ENCODE results near the gene HIBCH. TPM values are rescaled to one million over a fixed set of nuclear protein-coding genes. Genes with fewer than 3 reads are reported as not detected.
"Not testable (repeated sequence)": the region's sequence is repeated elsewhere in the genome, so short reads cannot be mapped to it uniquely, and the experiment has no call there.

HIBCH gene
- total and polyA plus RNA-seq, 2 experiments from 2014 or later, result 25.7 to 42.3 TPM

DNA sequence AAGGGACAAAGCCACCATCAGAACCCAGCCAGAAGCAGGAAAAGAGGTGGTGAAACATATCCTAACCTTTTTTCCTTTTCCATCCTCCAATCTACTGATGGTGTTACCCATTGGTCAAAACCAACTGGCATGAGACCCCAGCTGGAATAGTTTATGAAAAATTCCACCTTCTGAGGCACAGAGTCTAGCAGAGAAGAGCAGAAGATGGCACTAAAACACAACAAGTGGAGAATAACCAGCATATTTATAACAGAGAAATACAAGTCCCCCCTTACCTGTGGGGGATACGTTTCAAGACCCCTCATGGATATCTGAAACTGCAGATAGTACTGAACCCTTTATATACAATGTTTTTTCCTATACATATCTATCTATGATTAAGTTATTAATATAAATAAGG lies 18.8 kb upstream of the HIBCH start (continued):
- TF ChIP-seq EZH2phosphoT487 (IDR thresholded peaks at IDR 0.05; ENCODE audit: unreplicated experiment) (no peak), ZNF331 (CRISPR knock-in tag; IDR thresholded peaks at IDR 0.05; ENCODE audit: low read depth) (no peak), POLR2AphosphoS5 (IDR thresholded peaks at IDR 0.05; ENCODE audit: low read depth) (no peak), EZH2 (IDR thresholded peaks at IDR 0.05; ENCODE audit: low read depth, unreplicated experiment) (no peak), ZNF114 (CRISPR knock-in tag; IDR thresholded peaks at IDR 0.05) (no peak), NANOG (IDR thresholded peaks at IDR 0.05; ENCODE audit: borderline replicate concordance) (no peak)
- TF ChIP-seq, protein P1, sequence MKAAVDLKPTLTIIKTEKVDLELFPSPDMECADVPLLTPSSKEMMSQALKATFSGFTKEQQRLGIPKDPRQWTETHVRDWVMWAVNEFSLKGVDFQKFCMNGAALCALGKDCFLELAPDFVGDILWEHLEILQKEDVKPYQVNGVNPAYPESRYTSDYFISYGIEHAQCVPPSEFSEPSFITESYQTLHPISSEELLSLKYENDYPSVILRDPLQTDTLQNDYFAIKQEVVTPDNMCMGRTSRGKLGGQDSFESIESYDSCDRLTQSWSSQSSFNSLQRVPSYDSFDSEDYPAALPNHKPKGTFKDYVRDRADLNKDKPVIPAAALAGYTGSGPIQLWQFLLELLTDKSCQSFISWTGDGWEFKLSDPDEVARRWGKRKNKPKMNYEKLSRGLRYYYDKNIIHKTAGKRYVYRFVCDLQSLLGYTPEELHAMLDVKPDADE (IDR thresholded peaks at IDR 0.05), result no peak
- TF ChIP-seq, protein P2, sequence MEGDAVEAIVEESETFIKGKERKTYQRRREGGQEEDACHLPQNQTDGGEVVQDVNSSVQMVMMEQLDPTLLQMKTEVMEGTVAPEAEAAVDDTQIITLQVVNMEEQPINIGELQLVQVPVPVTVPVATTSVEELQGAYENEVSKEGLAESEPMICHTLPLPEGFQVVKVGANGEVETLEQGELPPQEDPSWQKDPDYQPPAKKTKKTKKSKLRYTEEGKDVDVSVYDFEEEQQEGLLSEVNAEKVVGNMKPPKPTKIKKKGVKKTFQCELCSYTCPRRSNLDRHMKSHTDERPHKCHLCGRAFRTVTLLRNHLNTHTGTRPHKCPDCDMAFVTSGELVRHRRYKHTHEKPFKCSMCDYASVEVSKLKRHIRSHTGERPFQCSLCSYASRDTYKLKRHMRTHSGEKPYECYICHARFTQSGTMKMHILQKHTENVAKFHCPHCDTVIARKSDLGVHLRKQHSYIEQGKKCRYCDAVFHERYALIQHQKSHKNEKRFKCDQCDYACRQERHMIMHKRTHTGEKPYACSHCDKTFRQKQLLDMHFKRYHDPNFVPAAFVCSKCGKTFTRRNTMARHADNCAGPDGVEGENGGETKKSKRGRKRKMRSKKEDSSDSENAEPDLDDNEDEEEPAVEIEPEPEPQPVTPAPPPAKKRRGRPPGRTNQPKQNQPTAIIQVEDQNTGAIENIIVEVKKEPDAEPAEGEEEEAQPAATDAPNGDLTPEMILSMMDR (conservative IDR thresholded peaks at IDR 0.05; ENCODE audit: low read depth in 2 of 2), result no peak; a peak in 1 of 4 replicates

DNA sequence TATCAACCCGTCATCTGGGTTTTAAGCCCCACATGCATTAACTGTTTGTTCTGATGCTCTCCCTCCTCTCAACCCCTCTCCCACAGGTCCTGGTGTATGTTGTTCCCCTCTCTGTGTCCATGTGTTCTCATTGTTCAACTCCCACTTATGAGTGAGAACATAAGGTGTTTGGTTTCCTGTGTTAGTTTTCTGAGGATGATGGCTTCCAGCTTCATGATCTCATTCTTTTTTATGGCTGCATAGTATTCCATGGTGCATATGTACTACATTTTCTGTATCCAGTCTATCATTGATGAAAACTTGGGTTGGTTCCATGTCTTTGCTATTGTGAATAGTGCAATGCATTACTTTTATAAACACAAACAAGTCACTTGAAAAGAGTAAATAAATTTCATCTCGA lies 16.8 kb upstream of the HIBCH start:
- no peaks in the 10 kb centered on the region for H3K4me1 ChIP-seq (ENCODE audit: insufficient read depth)
- H3K79me2 ChIP-seq (replicated peaks; ENCODE audit: insufficient read depth), result no peaks in the 10 kb centered on the region
- no peaks in the 10 kb centered on the region for H3K27me3 ChIP-seq (ENCODE audit: insufficient read depth)
- Mint-ChIP-seq H3K27me3 (ENCODE audit: insufficient read depth, low read depth, poor library complexity) (peaks cover 3% of the 10 kb centered on the region), H3K36me3 (ENCODE audit: low read depth) (no peaks in the 10 kb centered on the region), H3K27ac (no peak overlapping the region), H3K4me1 (peaks cover 9% of the 10 kb centered on the region; the same call in 2 of the 3 replicates), H3K9me3 (no peaks in the 10 kb centered on the region; the same call in 2 of the 3 replicates), H3K4me3 (no peak overlapping the region)
- no peak overlapping the region for H3K4me3 ChIP-seq
- H3F3A ChIP-seq (replicated peaks; ENCODE audit: low read depth), result no peaks in the 10 kb centered on the region
- H3K9me2 ChIP-seq (ENCODE audit: insufficient read depth), result no peaks in the 10 kb centered on the region
- ATAC-seq, result no peak
- no peak overlapping the region for H3K27ac ChIP-seq (ENCODE audit: low read depth)
- no peak for DNase-seq (ENCODE audit: low spot score)
- TF ChIP-seq EZH2 (IDR thresholded peaks at IDR 0.05; ENCODE audit: low read depth, unreplicated experiment), result no peak
- TF ChIP-seq, protein P2 (conservative IDR thresholded peaks at IDR 0.05; ENCODE audit: low read depth in 2 of 2), result no peak
- no peak for TF ChIP-seq ZNF331 (CRISPR knock-in tag; IDR thresholded peaks at IDR 0.05; ENCODE audit: low read depth)
- no peak for TF ChIP-seq ZNF114 (CRISPR knock-in tag; IDR thresholded peaks at IDR 0.05)
- no peak for TF ChIP-seq CREB1 (CRISPR knock-in tag; IDR thresholded peaks at IDR 0.05; ENCODE audit: low read depth)
- TF ChIP-seq NANOG (IDR thresholded peaks at IDR 0.05; ENCODE audit: borderline replicate concordance), result no peak
- TF ChIP-seq, protein P3, sequence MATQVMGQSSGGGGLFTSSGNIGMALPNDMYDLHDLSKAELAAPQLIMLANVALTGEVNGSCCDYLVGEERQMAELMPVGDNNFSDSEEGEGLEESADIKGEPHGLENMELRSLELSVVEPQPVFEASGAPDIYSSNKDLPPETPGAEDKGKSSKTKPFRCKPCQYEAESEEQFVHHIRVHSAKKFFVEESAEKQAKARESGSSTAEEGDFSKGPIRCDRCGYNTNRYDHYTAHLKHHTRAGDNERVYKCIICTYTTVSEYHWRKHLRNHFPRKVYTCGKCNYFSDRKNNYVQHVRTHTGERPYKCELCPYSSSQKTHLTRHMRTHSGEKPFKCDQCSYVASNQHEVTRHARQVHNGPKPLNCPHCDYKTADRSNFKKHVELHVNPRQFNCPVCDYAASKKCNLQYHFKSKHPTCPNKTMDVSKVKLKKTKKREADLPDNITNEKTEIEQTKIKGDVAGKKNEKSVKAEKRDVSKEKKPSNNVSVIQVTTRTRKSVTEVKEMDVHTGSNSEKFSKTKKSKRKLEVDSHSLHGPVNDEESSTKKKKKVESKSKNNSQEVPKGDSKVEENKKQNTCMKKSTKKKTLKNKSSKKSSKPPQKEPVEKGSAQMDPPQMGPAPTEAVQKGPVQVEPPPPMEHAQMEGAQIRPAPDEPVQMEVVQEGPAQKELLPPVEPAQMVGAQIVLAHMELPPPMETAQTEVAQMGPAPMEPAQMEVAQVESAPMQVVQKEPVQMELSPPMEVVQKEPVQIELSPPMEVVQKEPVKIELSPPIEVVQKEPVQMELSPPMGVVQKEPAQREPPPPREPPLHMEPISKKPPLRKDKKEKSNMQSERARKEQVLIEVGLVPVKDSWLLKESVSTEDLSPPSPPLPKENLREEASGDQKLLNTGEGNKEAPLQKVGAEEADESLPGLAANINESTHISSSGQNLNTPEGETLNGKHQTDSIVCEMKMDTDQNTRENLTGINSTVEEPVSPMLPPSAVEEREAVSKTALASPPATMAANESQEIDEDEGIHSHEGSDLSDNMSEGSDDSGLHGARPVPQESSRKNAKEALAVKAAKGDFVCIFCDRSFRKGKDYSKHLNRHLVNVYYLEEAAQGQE (IDR thresholded peaks at IDR 0.05; ENCODE audit: unreplicated experiment), result no peak
- TF ChIP-seq JUNB (IDR thresholded peaks at IDR 0.05; ENCODE audit: unreplicated experiment), result no peak
- H3K36me3 ChIP-seq (ENCODE audit: insufficient read depth), result no peaks in the 10 kb centered on the region
- no peaks in the 10 kb centered on the region for H4K20me1 ChIP-seq (replicated peaks; ENCODE audit: insufficient read depth)
- H3K4me2 ChIP-seq, result no peak overlapping the region
- H2AFZ ChIP-seq, result no peak overlapping the region

DNA sequence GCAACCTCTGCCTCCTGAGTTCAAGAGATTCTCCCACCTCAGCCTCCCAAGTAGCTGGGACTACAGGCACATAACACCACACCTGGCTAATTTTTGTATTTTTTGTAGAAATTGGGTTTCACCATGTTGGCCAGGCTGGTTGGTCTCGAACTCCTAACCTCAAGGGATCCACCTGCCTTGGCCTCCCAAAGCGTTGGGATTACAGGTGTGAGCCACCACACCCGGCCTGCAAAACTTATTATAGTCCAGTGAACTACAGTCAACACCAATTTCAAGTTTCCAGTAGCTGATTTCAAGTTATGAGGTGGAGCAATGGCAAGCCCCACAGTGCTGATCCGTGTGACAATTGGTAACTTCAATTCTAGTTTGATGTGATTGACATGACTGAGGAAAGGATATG lies 16.0 kb upstream of the HIBCH start:
- H3K27ac ChIP-seq (ENCODE audit: low read depth); H3K4me1 ChIP-seq (ENCODE audit: insufficient read depth); H3K4me3 ChIP-seq; H3K4me3 Mint-ChIP-seq; H3K27ac Mint-ChIP-seq; H3K79me2 ChIP-seq (replicated peaks; ENCODE audit: insufficient read depth); H2AFZ ChIP-seq; H3K4me1 Mint-ChIP-seq; H3K9me2 ChIP-seq (ENCODE audit: insufficient read depth); H3K27me3 Mint-ChIP-seq (ENCODE audit: insufficient read depth, low read depth, poor library complexity); H3F3A ChIP-seq (replicated peaks; ENCODE audit: low read depth); H3K9me3 Mint-ChIP-seq; H3K36me3 Mint-ChIP-seq (ENCODE audit: low read depth); H3K27me3 ChIP-seq (ENCODE audit: insufficient read depth); H4K20me1 ChIP-seq (replicated peaks; ENCODE audit: insufficient read depth); H3K36me3 ChIP-seq (ENCODE audit: insufficient read depth); DNase-seq (ENCODE audit: low spot score); ATAC-seq; H3K4me2 ChIP-seq: not testable (repeated sequence)
